NCI-H748 (cell line): ENCODE measurements around the gene TEX54.

Source experiments
- DNase-seq: peaks from one replicate; lab custom pipeline; 2025; ENCODE audit not compliant: unreplicated experiment; lab: John Stamatoyannopoulos, UW

The TEX54 gene

DNA sequence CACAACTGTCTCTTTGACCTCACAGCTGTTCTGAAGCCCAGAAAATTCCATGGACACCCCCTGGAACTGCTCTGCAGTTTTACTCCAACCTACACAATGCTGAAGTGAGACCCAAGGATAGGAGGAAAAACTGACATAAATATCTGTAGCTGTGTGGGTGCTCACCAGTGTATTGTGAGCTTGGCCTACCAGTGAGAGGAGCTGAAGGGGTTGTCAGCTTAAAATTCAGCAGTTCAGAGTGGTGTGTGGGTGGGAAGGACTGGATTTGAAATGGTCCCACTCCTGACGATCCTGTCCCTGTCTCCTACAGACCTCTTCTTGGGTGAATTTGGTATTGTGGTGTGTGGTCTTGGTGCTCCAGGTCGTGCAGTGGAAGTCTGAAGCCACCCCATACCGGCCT lies 43.1 kb downstream of the TEX54 start:
- DNase-seq = no peak

DNA sequence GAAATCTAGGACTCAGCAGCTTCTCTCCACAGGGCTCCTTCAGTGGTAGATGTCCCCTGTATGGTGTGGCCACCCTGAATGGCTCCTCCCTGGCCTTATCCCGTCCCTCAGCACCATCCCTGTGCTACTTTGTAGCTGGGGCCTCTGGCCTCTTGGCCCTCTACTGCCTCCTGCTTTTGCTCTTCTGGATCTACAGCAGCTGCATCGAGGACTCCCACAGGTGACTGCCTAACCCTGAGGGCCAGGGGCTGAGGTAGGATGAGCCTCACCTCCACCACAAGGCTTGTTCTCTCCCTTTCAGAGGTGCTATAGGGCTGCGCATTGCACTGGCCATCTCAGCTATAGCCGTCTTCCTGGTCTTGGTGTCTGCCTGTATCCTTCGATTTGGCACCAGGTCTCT lies 43.6 kb downstream of the TEX54 start:
- no peak for DNase-seq

DNA sequence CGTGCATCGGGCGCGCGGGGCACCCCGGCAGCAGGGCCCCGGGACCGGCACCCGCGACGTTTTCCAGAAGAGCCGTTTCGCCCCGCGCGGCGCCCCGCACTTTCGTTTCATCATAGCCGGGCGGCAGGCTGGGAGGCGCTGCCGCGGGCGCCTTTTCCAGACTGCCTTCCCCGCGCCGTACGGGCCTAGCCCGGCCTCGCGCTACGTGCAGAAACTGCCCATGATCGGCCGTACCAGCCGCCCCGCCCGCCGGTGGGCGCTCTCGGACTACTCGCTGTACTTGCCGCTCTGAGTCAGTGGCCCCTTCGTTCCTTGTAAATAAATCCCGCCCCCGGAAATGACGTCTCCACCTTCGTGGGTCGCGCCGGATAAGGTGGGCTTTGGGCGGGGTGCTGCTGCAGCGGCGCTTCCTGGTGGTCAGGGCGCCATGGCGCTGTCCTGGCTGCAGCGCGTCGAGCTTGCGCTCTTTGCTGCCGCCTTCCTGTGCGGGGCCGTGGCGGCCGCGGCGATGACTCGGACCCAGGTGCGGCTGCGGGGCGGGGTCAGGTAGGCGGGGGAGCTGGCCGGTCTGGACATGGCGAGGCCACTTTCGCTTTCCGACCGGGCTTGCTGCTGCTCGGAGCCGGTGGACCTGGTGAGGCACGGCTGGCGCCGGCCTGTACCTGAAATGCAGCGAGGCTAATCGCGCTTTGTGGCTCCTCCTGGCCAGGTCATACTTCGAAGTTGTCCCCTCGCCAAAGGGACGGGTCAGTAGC lies 45.5 kb downstream of the TEX54 start, which contains the start of gene TMEM179B:
TSS of gene TMEM179B (plus strand) at position 398 of the 755 bp plus-strand sequence. CDS start at position 428, 30 bp downstream.
- peak; percentile 99 for DNase-seq

DNA sequence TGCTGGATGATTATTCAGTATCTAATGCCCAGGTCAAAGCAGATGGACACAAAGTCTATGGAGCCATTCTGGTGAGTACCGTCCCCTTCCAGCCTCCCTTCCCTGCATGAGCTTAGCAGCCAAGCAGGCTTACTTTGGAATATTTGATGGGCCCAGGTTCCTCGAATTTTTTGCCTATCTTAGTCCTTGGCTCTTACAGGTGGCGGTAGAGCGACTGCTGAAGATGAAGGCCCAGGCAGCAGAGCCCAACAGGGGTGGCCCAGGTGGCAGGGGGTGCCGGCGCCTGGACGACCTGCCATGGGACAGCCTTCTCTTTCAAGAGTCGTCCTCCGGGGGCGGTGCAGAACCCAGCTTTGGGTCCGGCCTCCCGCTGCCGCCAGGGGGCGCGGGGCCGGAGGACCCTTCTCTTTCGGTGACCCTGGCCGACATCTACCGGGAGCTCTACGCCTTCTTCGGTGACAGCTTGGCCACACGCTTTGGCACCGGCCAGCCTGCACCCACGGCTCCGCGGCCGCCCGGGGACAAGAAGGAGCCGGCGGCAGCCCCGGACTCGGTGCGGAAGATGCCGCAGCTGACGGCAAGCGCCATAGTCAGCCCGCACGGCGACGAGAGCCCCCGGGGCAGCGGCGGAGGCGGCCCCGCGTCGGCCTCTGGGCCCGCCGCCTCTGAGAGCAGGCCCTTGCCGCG lies 46.2 kb downstream of the TEX54 start:
- peak; percentile 87 for DNase-seq

DNA sequence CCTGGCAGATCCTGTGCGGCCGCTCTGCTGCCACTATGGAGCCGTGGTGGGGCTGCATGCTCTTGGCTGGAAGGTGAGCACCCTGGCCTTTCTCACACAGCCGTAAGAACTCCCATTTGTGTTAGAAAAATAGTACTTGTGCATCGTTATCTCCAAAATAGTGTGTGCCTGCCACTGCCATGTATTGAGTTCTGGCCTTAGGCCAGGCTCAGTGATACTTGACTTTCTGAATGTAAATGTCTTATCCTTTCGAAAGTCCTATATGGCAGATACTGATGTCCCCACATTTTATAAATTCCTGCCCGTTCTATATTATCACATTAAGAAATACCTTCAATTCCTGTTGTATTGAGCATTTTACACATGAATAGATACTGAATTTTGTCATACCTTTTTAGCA lies 49.9 kb downstream of the TEX54 start:
- no peak for DNase-seq
